SK-N-SH (cell line): ENCODE measurements around the gene HS6ST1.

Experiments used
- CHD2 ChIP-seq: fragments of 150-350 bp; IDR thresholded peaks from 2 replicates; pipeline ENCODE4 v1.6.1; 2018; ENCODE audit warnings: low read length; ENCODE audit not compliant: partially characterized antibody
- CTCF ChIP-seq: fragments of 200-600 bp; sonication (generic); IDR thresholded peaks from 2 replicates; pipeline ENCODE4 v1.6.1; 2017; ENCODE audit warnings: antibody characterized with exemption, mild to moderate bottlenecking, moderate library complexity
- FOSL2 ChIP-seq: IDR thresholded peaks from 2 replicates; pipeline ENCODE4 v1.4.0; 2012; ENCODE audit warnings: low read depth, mild to moderate bottlenecking, moderate library complexity, borderline replicate concordance
- POLR2AphosphoS5 ChIP-seq: IDR thresholded peaks from 2 replicates; pipeline ENCODE4 v1.6.1; 2012; ENCODE audit warnings: low read depth, low read length
- REST ChIP-seq: IDR thresholded peaks from 2 replicates; pipeline ENCODE4 v1.6.1; 2012; ENCODE audit warnings: mild to moderate bottlenecking, low read depth, low read length, moderate library complexity
- RFX5 ChIP-seq: IDR thresholded peaks from 2 replicates; pipeline ENCODE4 v1.6.1; 2012; ENCODE audit warnings: mild to moderate bottlenecking, improper control_type of control experiment, low read length

- no peak for TF ChIP-seq POLR2AphosphoS5
- TF ChIP-seq REST: no peak
- TF ChIP-seq CTCF: no peak
- TF ChIP-seq CHD2: no peak
- no peak for TF ChIP-seq FOSL2
- no peak for TF ChIP-seq RFX5
These were observed 4.3 kb upstream of the HS6ST1 start for GRCh38 chr2:128322715-128323554.
